ENCODE data around the gene CLEC16A. TPM values are rescaled to one million over a fixed set of nuclear protein-coding genes. Genes with fewer than 3 reads are reported as not detected.

Gene CLEC16A
- total RNA-seq, 2 donors from 2014 or later, result 46.6 to 47.6 TPM

GRCh38 chr16:11179574-11179973 is 235.2 kb downstream of the CLEC16A start:
- Histone ChIP-seq H3K4me1 (ENCODE audit: control insufficient read depth in 1 of 2, low read depth in 2 of 2) (peaks cover 19 to 48% of the 10 kb centered on the region in 2 donors), H3K36me3 (no peaks in the 10 kb centered on the region), H3K27me3 (replicated peaks; ENCODE audit: insufficient read depth) (no peaks in the 10 kb centered on the region), H3K27ac (peak overlapping the region in 1 of 2 donors; percentile 38), H3K4me3 (no peak overlapping the region), H3K9me3 (no peaks in the 10 kb centered on the region)
- DNase-seq (ENCODE audit: low spot score), result no peak
- no peak for TF ChIP-seq CTCF (IDR thresholded peaks at IDR 0.05)
- no peak for ATAC-seq (ENCODE audit: insufficient number of reproducible peaks, low FRiP score, low read depth)

GRCh38 chr16:11180489-11180888 is 236.1 kb downstream of the CLEC16A start:
- ATAC-seq (ENCODE audit: insufficient number of reproducible peaks, low FRiP score, low read depth), result no peak
- TF ChIP-seq CTCF (IDR thresholded peaks at IDR 0.05), result no peak
- Histone ChIP-seq H3K9me3 (no peaks in the 10 kb centered on the region), H3K4me1 (ENCODE audit: control insufficient read depth in 1 of 2, low read depth in 2 of 2) (peaks cover 19 to 48% of the 10 kb centered on the region in 2 donors), H3K27me3 (replicated peaks; ENCODE audit: insufficient read depth) (no peaks in the 10 kb centered on the region), H3K4me3 (no peak overlapping the region), H3K27ac (no peak overlapping the region), H3K36me3 (no peaks in the 10 kb centered on the region)
- no peak for DNase-seq (ENCODE audit: low spot score)

GRCh38 chr16:11181242-11181898 is 237.0 kb downstream of the CLEC16A start:
- no peak overlapping the region for H3K27ac ChIP-seq
- H3K36me3 ChIP-seq, result no peaks in the 10 kb centered on the region
- TF ChIP-seq CTCF (IDR thresholded peaks at IDR 0.05), result no peak
- DNase-seq (ENCODE audit: low spot score) (no peak), ATAC-seq (ENCODE audit: insufficient number of reproducible peaks, low FRiP score, low read depth) (no peak)
- no peaks in the 10 kb centered on the region for H3K9me3 ChIP-seq
- H3K27me3 ChIP-seq (replicated peaks; ENCODE audit: insufficient read depth), result no peaks in the 10 kb centered on the region
- H3K4me1 ChIP-seq (ENCODE audit: control insufficient read depth in 1 of 2, low read depth in 2 of 2), result peaks cover 19 to 48% of the 10 kb centered on the region in 2 donors
- H3K4me3 ChIP-seq, result no peak overlapping the region

- peaks cover 19 to 48% of the 10 kb centered on the region in 2 donors for H3K4me1 ChIP-seq (ENCODE audit: control insufficient read depth in 1 of 2, low read depth in 2 of 2)
- peak; percentile 26 for ATAC-seq (ENCODE audit: insufficient number of reproducible peaks, low FRiP score, low read depth)
- H3K27ac ChIP-seq, result no peak overlapping the region
- no peaks in the 10 kb centered on the region for H3K9me3 ChIP-seq
- no peak for TF ChIP-seq CTCF (IDR thresholded peaks at IDR 0.05)
- peak overlapping the region; percentile 14 for H3K4me3 ChIP-seq
- no peaks in the 10 kb centered on the region for H3K27me3 ChIP-seq (replicated peaks; ENCODE audit: insufficient read depth)
- no peaks in the 10 kb centered on the region for H3K36me3 ChIP-seq
- DNase-seq (ENCODE audit: low spot score), result no peak
Observed at GRCh38 chr16:11181899-11182279, 237.5 kb downstream of the CLEC16A start.

- Histone ChIP-seq H3K4me3 (peak overlapping the region; percentile 14), H3K27ac (no peak overlapping the region), H3K4me1 (ENCODE audit: control insufficient read depth in 1 of 2, low read depth in 2 of 2) (peaks cover 19 to 48% of the 10 kb centered on the region in 2 donors), H3K9me3 (no peaks in the 10 kb centered on the region), H3K36me3 (no peaks in the 10 kb centered on the region), H3K27me3 (replicated peaks; ENCODE audit: insufficient read depth) (no peaks in the 10 kb centered on the region)
- DNase-seq (ENCODE audit: low spot score) (no peak), ATAC-seq (ENCODE audit: insufficient number of reproducible peaks, low FRiP score, low read depth) (no peak)
- TF ChIP-seq CTCF (IDR thresholded peaks at IDR 0.05), result no peak
Observed at GRCh38 chr16:11182411-11182810, 238.0 kb downstream of the CLEC16A start.
